ENCODE measurements around the gene FAM83G.
"Not testable (repeated sequence)": the region's sequence is repeated elsewhere in the genome, so short reads cannot be mapped to it uniquely, and the experiment has no call there.

FAM83G gene, protein sequence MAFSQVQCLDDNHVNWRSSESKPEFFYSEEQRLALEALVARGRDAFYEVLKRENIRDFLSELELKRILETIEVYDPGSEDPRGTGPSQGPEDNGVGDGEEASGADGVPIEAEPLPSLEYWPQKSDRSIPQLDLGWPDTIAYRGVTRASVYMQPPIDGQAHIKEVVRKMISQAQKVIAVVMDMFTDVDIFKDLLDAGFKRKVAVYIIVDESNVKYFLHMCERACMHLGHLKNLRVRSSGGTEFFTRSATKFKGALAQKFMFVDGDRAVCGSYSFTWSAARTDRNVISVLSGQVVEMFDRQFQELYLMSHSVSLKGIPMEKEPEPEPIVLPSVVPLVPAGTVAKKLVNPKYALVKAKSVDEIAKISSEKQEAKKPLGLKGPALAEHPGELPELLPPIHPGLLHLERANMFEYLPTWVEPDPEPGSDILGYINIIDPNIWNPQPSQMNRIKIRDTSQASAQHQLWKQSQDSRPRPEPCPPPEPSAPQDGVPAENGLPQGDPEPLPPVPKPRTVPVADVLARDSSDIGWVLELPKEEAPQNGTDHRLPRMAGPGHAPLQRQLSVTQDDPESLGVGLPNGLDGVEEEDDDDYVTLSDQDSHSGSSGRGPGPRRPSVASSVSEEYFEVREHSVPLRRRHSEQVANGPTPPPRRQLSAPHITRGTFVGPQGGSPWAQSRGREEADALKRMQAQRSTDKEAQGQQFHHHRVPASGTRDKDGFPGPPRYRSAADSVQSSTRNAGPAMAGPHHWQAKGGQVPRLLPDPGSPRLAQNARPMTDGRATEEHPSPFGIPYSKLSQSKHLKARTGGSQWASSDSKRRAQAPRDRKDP

DNA sequence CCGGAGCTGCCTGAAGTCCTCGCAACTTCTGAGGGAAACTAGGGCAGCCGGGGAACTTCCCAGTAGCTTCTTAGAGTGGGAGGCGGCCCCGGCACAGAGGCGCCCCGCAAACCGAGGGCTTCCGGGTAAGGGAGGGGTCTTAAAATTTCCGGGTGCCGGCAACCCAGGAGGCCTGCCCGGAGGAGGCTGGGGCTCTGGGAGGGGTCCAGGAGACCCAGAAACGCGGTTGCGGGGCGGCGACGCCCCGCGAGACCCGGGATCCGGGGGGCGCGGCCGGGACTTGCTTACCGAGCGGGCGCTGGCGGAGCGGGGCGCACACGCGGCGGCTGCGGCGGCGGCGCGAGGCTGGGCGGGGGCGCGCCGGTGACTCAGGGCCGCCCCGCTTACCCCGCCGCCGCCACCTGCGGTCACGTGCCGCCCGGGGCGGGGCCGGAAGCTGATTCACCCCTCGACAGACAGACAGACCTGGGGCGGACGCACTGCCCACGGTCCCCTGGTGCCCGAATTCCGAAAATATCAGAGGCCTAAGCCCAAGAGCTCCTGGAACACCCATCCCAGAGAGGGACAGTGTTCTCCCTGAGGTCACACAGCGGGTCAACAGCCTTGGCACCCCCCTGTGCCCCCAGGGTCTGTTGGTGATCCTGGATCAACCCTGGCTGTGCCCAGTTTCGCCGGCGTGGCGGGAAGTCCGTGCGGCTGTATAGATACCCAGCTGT, at the start of gene FAM83G:
Gene FAM83G (minus strand): TSS at position 344 of the 716 bp plus-strand sequence. CDS start 723 bp downstream, outside the sequence.
- Histone ChIP-seq H3K4me1 (ENCODE audit: control insufficient read depth, insufficient read depth, low read length) (peaks cover 38% of the 10 kb centered on the region), H3K27me3 (ENCODE audit: control insufficient read depth, insufficient read depth, low read length) (no peaks in the 10 kb centered on the region), H3K36me3 (ENCODE audit: control insufficient read depth, insufficient read depth, low read length) (no peaks in the 10 kb centered on the region), H3K9me3 (ENCODE audit: control insufficient read depth, low read length) (no peaks in the 10 kb centered on the region), H3K4me3 (ENCODE audit: low read length) (peak within 1 kb of the TSS; percentile 22), H3K9ac (ENCODE audit: low read length) (peak within 1 kb of the TSS; percentile 86)

DNA sequence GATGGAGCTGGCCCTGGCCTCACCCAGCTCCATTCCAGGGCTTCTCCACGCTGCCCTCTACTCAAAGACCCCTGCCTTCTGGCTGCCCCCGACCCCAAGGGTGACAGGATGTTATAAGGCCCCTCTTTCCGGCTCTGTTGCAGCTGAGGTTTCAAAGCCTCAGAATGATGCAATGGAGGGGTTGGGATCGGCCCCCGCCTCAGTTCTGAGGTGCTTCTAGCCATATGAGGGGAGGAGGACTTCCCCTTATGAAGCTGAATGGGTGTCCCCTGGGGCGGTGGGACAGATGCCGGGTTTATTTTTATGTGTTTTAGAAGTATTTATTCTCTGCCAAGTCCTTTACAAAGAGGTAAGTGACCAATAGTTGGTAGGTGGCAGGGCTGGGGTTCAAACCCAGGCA, 44.3 kb upstream of the FAM83G start:
- not testable (repeated sequence) for H3K27me3 ChIP-seq (ENCODE audit: control insufficient read depth, insufficient read depth, low read length); H3K4me1 ChIP-seq (ENCODE audit: control insufficient read depth, insufficient read depth, low read length); H3K4me3 ChIP-seq (ENCODE audit: low read length); H3K9ac ChIP-seq (ENCODE audit: low read length); H3K9me3 ChIP-seq (ENCODE audit: control insufficient read depth, low read length); H3K36me3 ChIP-seq (ENCODE audit: control insufficient read depth, insufficient read depth, low read length)

GRCh38 chr17:19047510-19047909, 42.9 kb upstream of the FAM83G start:
- not testable (repeated sequence) for H3K4me3 ChIP-seq (ENCODE audit: low read length); H3K9ac ChIP-seq (ENCODE audit: low read length); H3K27me3 ChIP-seq (ENCODE audit: control insufficient read depth, insufficient read depth, low read length); H3K4me1 ChIP-seq (ENCODE audit: control insufficient read depth, insufficient read depth, low read length); H3K9me3 ChIP-seq (ENCODE audit: control insufficient read depth, low read length); H3K36me3 ChIP-seq (ENCODE audit: control insufficient read depth, insufficient read depth, low read length)

GRCh38 chr17:19046782-19047375, 42.3 kb upstream of the FAM83G start, which contains the start of gene GRAP:
GRAP (minus strand) TSS chr17:19046957; CDS start chr17:19046926, 31 bp downstream.
- not testable (repeated sequence) for H3K4me1 ChIP-seq (ENCODE audit: control insufficient read depth, insufficient read depth, low read length); H3K4me3 ChIP-seq (ENCODE audit: low read length); H3K9me3 ChIP-seq (ENCODE audit: control insufficient read depth, low read length); H3K36me3 ChIP-seq (ENCODE audit: control insufficient read depth, insufficient read depth, low read length); H3K27me3 ChIP-seq (ENCODE audit: control insufficient read depth, insufficient read depth, low read length); H3K9ac ChIP-seq (ENCODE audit: low read length)

- not testable (repeated sequence) for H3K4me3 ChIP-seq (ENCODE audit: low read length); H3K27me3 ChIP-seq (ENCODE audit: control insufficient read depth, insufficient read depth, low read length); H3K36me3 ChIP-seq (ENCODE audit: control insufficient read depth, insufficient read depth, low read length); H3K4me1 ChIP-seq (ENCODE audit: control insufficient read depth, insufficient read depth, low read length); H3K9ac ChIP-seq (ENCODE audit: low read length); H3K9me3 ChIP-seq (ENCODE audit: control insufficient read depth, low read length)
These were observed 40.1 kb upstream of the FAM83G start for GRCh38 chr17:19044643-19045042.

DNA sequence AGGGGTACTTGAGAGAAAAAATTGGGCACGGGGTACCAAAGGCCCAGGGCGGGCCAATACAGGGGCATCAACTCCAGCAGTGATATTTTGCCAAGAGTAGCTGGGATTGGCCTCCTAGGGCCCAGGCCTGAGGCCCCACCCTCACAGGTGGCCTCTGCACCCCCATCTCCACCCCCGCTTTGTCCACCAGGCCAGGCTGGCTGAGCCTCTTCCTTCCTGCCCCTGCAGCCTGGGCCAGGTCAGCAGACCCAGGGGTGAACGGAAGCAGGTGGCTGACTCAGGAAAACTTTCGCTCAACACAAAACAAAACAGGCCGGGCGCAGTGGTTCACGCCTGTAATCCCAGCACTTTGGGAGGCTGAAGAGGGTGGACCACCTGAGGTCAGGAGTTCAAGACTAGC, 38.5 kb upstream of the FAM83G start:
- not testable (repeated sequence) for H3K9ac ChIP-seq (ENCODE audit: low read length); H3K4me1 ChIP-seq (ENCODE audit: control insufficient read depth, insufficient read depth, low read length); H3K9me3 ChIP-seq (ENCODE audit: control insufficient read depth, low read length); H3K27me3 ChIP-seq (ENCODE audit: control insufficient read depth, insufficient read depth, low read length); H3K36me3 ChIP-seq (ENCODE audit: control insufficient read depth, insufficient read depth, low read length); H3K4me3 ChIP-seq (ENCODE audit: low read length)

GRCh38 chr17:19042369-19042768, 37.8 kb upstream of the FAM83G start:
- not testable (repeated sequence) for H3K9me3 ChIP-seq (ENCODE audit: control insufficient read depth, low read length); H3K27me3 ChIP-seq (ENCODE audit: control insufficient read depth, insufficient read depth, low read length); H3K4me1 ChIP-seq (ENCODE audit: control insufficient read depth, insufficient read depth, low read length); H3K9ac ChIP-seq (ENCODE audit: low read length); H3K4me3 ChIP-seq (ENCODE audit: low read length); H3K36me3 ChIP-seq (ENCODE audit: control insufficient read depth, insufficient read depth, low read length)

DNA sequence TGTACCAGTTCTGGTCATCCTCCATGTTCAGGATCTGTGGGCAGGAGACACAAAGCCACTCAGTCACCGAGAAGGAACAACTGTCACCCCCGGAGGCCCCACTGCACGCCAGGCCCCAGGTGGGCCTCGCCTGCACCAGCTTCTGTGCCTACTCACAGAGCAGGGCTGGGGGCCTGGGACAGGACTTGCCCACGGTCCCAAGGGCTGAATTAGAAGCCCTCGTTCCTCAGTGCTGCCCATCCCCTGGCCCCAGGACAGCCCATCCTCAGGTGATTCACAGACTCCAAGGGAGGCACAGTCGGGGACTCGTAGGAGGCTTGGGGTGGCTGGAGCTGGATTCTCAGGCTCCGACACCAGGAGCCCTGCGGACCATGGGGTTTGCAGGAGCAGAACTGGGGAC, 37.3 kb upstream of the FAM83G start:
- not testable (repeated sequence) for H3K4me3 ChIP-seq (ENCODE audit: low read length); H3K36me3 ChIP-seq (ENCODE audit: control insufficient read depth, insufficient read depth, low read length); H3K27me3 ChIP-seq (ENCODE audit: control insufficient read depth, insufficient read depth, low read length); H3K9ac ChIP-seq (ENCODE audit: low read length); H3K4me1 ChIP-seq (ENCODE audit: control insufficient read depth, insufficient read depth, low read length); H3K9me3 ChIP-seq (ENCODE audit: control insufficient read depth, low read length)

- not testable (repeated sequence) for H3K9me3 ChIP-seq (ENCODE audit: control insufficient read depth, low read length); H3K4me3 ChIP-seq (ENCODE audit: low read length); H3K36me3 ChIP-seq (ENCODE audit: control insufficient read depth, insufficient read depth, low read length); H3K9ac ChIP-seq (ENCODE audit: low read length); H3K27me3 ChIP-seq (ENCODE audit: control insufficient read depth, insufficient read depth, low read length); H3K4me1 ChIP-seq (ENCODE audit: control insufficient read depth, insufficient read depth, low read length)
These were observed 35.8 kb upstream of the FAM83G start for GRCh38 chr17:19040350-19040749.

DNA sequence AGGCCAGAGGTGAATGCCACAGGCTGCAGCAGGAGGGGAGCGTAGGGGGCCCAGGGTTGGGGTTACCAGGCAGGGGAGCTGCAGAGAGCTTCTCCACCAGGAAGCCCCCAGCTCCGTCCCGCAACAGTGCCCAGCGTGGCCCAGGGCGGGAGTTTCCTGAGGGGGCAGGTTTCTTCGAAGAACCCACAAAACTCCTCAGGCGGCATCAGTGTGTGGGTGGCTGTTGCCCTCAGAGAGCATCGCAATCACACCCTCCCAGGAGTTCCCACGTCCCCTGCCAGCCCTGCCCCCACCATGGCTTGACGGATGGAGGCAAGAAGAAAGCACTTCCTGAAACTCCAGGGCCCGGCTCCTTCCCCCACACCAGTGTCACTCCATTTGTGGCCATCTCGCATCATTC, 34.2 kb upstream of the FAM83G start:
- H3K9me3 ChIP-seq (ENCODE audit: control insufficient read depth, low read length); H3K9ac ChIP-seq (ENCODE audit: low read length); H3K4me3 ChIP-seq (ENCODE audit: low read length); H3K27me3 ChIP-seq (ENCODE audit: control insufficient read depth, insufficient read depth, low read length); H3K36me3 ChIP-seq (ENCODE audit: control insufficient read depth, insufficient read depth, low read length); H3K4me1 ChIP-seq (ENCODE audit: control insufficient read depth, insufficient read depth, low read length): not testable (repeated sequence)

- not testable (repeated sequence) for H3K36me3 ChIP-seq (ENCODE audit: control insufficient read depth, insufficient read depth, low read length); H3K9me3 ChIP-seq (ENCODE audit: control insufficient read depth, low read length); H3K9ac ChIP-seq (ENCODE audit: low read length); H3K27me3 ChIP-seq (ENCODE audit: control insufficient read depth, insufficient read depth, low read length); H3K4me3 ChIP-seq (ENCODE audit: low read length); H3K4me1 ChIP-seq (ENCODE audit: control insufficient read depth, insufficient read depth, low read length)
These were observed 33.4 kb upstream of the FAM83G start for GRCh38 chr17:19038007-19038406.

DNA sequence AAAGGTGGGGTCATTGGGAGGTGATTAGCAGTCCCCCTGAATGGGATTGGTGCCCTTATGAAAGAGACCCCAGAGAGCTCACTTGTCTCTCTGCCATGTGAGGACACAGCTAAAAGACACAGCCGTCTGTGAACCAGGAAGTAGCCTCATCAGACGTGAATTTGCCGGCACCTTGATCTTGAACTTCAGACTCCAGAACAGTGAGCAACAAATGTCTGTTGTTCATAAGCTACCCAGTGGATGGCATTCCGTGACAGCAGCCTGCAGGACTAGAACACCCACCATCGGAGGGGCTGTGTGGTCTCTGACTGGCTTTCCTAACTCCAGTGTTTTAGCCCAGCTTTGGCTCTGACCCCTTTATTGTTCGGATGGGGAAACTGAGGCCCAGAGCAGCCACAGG, 33.0 kb upstream of the FAM83G start:
- H3K9ac ChIP-seq (ENCODE audit: low read length); H3K4me1 ChIP-seq (ENCODE audit: control insufficient read depth, insufficient read depth, low read length); H3K27me3 ChIP-seq (ENCODE audit: control insufficient read depth, insufficient read depth, low read length); H3K9me3 ChIP-seq (ENCODE audit: control insufficient read depth, low read length); H3K4me3 ChIP-seq (ENCODE audit: low read length); H3K36me3 ChIP-seq (ENCODE audit: control insufficient read depth, insufficient read depth, low read length): not testable (repeated sequence)

Data from mucosa of stomach (tissue), 1 donor.